Choroid plexus epithelial cell (primary cell): Measurements from ENCODE around the gene OR52I2.
A peak's percentile ranks its signal among the peaks of the same experiment; 100 is the strongest.

ENCODE experiments used
- DNase-seq: peaks from one replicate; pipeline ENCODE4 v3.0.0-alpha.2; 2010; ENCODE audit warnings: low read depth
- H3K4me3 ChIP-seq: 2 replicates; pipeline ENCODE4 v1.5.1; 2011; ENCODE audit warnings: low read depth, mild to moderate bottlenecking, control low read depth, low read length, moderate library complexity
- CTCF ChIP-seq: conservative IDR thresholded peaks from 2 replicates; pipeline ENCODE4 v1.5.1; 2011; ENCODE audit warnings: low read depth, mild to moderate bottlenecking, control low read depth, inconsistent platforms, low read length, moderate library complexity

OR52I2 gene

GRCh38 chr11:4607096-4607495 lies 25.6 kb downstream of the OR52I2 start:
- DNase-seq: no peak
- no peak for TF ChIP-seq CTCF
- peak overlapping the region; percentile 83 for H3K4me3 ChIP-seq

- peak within 1 kb of the TSS; percentile 83 for H3K4me3 ChIP-seq
- DNase-seq: peak; percentile 98
- no peak for TF ChIP-seq CTCF
Measured at GRCh38 chr11:4607781-4608666, 26.5 kb downstream of the OR52I2 start, which contains the start of gene TRIM68. Gene TRIM68 (minus strand): TSS chr11:4608231. CDS start chr11:4605504, 2,727 bp downstream.

GRCh38 chr11:4610258-4610935 lies 28.9 kb downstream of the OR52I2 start:
- H3K4me3 ChIP-seq: no peak overlapping the region
- no peak for TF ChIP-seq CTCF
- DNase-seq: no peak

GRCh38 chr11:4611986-4612385 lies 30.4 kb downstream of the OR52I2 start:
- no peak for TF ChIP-seq CTCF
- no peak for DNase-seq
- no peak overlapping the region for H3K4me3 ChIP-seq

GRCh38 chr11:4615856-4616444 lies 34.4 kb downstream of the OR52I2 start:
- H3K4me3 ChIP-seq: no peak overlapping the region
- TF ChIP-seq CTCF: no peak
- no peak for DNase-seq

GRCh38 chr11:4619514-4619913 lies 38.0 kb downstream of the OR52I2 start:
- H3K4me3 ChIP-seq: no peak overlapping the region
- TF ChIP-seq CTCF: no peak
- no peak for DNase-seq
